GM12873 (cell line): ENCODE measurements around the gene TPSG1.

ENCODE experiments used
- TF ChIP-seq, protein P1 (sequence below): IDR thresholded peaks from 2 replicates; pipeline ENCODE4 v1.5.1; 2012; ENCODE audit warnings: low read depth, mild to moderate bottlenecking, moderate library complexity, low read length, control low read depth; ENCODE audit not compliant: insufficient read depth; ENCODE audit errors: missing control alignments

Gene TPSG1

DNA sequence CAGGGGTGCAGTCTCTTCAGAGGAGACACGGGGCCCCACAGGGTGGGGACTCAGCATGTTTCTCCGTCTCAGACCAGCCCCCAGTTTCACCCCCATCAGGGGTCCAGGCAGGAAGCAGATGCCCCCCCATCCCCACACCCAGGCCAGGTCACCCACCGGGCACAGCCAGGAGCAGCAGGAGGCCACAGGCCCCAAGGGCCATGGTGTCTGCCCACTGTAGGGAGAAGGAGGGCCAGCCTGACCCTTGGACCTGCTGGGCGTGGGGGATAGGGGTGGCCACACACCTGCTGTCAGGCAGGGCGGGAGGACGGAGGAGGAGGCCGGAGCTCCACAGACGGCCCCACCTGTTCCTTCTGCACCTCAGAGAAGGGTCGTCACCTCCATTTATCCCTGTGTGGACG lies at the start of gene TPSG1:
Gene TPSG1 (minus strand): TSS at position 218 of the 401 bp plus-strand sequence. CDS start 16 bp downstream, at position 202.
- TF ChIP-seq, protein P1, sequence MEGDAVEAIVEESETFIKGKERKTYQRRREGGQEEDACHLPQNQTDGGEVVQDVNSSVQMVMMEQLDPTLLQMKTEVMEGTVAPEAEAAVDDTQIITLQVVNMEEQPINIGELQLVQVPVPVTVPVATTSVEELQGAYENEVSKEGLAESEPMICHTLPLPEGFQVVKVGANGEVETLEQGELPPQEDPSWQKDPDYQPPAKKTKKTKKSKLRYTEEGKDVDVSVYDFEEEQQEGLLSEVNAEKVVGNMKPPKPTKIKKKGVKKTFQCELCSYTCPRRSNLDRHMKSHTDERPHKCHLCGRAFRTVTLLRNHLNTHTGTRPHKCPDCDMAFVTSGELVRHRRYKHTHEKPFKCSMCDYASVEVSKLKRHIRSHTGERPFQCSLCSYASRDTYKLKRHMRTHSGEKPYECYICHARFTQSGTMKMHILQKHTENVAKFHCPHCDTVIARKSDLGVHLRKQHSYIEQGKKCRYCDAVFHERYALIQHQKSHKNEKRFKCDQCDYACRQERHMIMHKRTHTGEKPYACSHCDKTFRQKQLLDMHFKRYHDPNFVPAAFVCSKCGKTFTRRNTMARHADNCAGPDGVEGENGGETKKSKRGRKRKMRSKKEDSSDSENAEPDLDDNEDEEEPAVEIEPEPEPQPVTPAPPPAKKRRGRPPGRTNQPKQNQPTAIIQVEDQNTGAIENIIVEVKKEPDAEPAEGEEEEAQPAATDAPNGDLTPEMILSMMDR: no peak

DNA sequence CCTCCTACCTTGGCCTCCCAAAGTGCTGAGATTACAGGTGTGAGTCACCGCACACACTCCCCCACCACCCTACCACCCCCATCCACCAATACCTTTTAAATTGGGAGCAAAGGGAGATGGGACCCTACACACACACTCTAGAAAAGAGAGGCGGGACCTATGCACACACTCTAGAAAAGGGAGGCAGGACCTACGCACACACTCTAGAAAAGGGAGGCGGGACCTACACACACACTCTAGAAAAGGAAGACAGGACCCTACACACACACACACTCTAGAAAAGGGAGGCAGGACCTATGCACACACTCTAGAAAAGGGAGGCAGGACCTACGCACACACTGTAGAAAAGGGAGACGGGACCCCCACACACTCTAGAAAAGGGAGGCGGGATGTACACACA lies 49.7 kb upstream of the TPSG1 start:
- TF ChIP-seq, protein P1: no peak

DNA sequence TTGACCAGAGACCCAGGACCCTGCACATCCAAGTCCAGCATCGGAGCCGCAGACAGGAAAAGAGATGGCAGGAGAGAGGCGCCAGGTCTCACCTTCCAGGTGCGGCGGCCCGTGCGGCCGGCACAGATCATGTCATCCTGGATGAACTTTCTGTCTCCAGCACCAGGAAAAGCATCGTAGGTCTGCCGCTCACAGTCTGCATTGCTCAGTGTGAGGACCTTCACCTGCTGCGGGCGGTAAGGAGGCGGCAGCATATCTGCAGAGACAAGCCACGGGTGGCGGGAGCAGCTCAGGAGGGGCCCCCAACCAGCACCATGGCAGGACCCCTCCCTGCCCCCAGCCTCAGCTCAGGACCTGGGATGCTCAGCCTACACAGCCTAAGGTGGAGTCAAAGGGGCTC lies 48.7 kb upstream of the TPSG1 start:
- TF ChIP-seq, protein P1: no peak

DNA sequence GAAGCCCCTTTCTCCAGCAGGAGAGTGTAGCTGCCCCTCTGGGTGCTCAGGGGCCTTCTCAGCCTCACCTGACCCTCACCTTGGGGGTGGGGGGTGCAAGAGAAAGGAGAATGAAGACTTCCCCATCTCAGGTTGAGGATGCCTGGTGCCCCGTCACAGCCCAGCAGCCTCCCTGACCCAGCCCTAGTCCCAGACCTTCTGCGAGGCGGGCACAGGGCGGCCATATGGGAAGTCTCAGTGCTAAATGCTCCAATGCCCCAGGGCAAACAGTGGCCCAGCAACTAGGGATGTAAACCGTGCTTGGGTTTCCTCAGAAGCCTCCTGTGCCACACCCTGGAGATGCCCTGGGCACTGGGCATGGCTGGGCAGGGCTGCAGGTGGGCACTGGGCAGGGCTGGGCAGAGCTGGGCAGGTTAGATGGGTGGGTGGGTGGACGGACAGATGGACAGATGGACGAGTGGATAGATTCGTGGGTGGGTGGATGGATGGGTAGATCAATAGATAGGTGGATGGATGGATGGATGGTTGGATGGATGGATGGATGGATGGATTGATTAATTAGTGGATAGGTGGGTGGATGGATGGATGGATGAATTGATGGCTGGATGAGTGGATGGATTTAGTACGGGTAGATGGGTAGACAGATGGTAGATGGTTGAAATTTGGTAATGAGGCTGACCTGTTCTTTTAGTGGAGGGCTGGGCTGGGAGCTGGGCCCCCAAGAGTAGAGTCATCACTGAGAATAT lies 47.6 kb upstream of the TPSG1 start:
- TF ChIP-seq, protein P1: no peak

DNA sequence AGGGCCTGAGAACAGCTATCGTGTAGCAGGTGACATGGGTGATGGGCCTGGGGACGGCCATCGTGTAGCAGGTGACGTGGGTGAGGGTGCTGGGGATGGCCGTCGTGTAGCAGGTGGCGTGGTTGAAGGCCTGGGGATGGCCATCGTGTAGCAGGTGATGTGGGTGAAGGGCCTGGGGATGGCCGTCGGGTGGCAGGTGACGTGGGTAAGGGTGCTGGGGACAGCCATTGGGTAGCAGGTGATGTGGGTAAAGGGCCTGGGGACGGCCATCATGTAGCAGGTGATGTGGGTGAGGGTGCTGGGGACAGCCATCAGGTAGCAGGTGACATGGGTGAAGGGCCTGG lies 46.3 kb upstream of the TPSG1 start:
- TF ChIP-seq, protein P1: no peak

DNA sequence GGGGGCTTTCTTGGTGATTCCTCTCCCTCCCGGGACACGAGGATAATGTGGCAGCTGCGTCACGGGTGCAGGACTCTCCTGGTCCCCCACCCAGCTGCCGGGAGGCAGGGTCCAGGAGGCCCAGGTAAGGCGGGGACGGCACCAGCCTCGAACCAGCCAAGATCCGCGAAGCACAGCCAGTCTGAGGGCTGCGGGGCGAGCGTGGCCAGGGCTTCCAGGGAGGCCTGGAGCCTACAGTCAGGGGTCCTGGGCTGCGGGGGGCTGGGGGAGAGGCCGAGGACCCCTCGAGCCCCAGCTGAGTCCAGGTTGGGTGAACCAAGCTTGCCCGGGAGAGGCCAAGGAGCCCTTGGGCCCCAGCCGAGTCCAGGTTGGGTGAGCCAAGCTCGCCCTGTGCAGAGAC lies 40.8 kb upstream of the TPSG1 start:
- TF ChIP-seq, protein P1: no peak

DNA sequence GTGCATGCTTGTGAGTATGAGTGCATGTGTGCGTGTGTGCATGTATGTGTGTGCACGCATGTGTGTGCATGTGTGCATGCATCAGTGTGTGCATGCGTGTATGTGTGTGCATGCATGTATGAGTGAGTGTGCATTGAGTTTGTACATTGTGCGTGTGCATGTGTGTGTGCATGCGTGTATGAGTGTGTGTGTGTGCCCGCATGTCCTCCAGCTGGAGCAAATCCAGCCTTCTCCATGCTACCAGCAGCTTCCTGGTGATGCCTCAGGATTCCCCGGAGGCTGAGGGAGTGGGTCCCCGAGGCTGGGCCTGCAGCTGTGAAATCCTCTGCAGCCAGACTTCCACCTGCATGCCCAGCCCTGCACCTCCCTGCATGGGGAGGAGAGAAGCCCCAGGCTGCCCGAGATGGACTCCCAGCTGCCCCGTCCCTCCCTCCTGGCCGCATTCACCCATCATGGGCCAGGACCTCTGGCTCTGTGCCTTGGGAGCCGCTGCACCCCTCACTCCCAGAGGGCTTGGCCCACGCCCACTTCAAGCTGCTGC lies 40.1 kb upstream of the TPSG1 start:
- TF ChIP-seq, protein P1: no peak
